Uterus (tissue), 4 donors: ENCODE measurements around the gene GAS2L2. TPM values are rescaled to one million over a fixed set of nuclear protein-coding genes. Genes with fewer than 3 reads are reported as not detected.

Experiments used
- DNase-seq, 2 donors: peaks; one replicate each; pipeline ENCODE4 v3.0.0-alpha.2; 2019 to 2020
- H3K27ac ChIP-seq, 2 donors: fragments of 200-600 bp; sonication (generic); 1 replicate in 1 of 2; 2 replicates in 1 of 2; pipeline ENCODE4 v1.5.1; 2016 to 2018
- H3K27me3 ChIP-seq, 2 donors: fragments of 200-600 bp; sonication (generic); one replicate each; pipeline ENCODE4 v1.5.1; 2018 to 2019; ENCODE audit warnings: control low read depth in 1 of 2
- H3K36me3 ChIP-seq, 2 donors: fragments of 200-600 bp; sonication (generic); one replicate each; pipeline ENCODE4 v1.5.1; 2019; ENCODE audit warnings: control low read depth in 1 of 2
- H3K4me1 ChIP-seq, 2 donors: fragments of 200-600 bp; sonication (generic); one replicate each; pipeline ENCODE4 v1.5.1; 2018 to 2019; ENCODE audit warnings: control low read depth in 1 of 2
- H3K4me3 ChIP-seq, 2 donors: fragments of 200-600 bp; sonication (generic); 1 replicate in 1 of 2; 2 replicates in 1 of 2; pipeline ENCODE4 v1.5.1; 2018 to 2019; ENCODE audit warnings: mild to moderate bottlenecking in 1 of 2
- H3K9me3 ChIP-seq, 2 donors: fragments of 200-600 bp; sonication (generic); one replicate each; pipeline ENCODE4 v1.5.1; 2019; ENCODE audit warnings: control low read depth in 1 of 2
- CTCF ChIP-seq, 4 experiments: fragments of 200-600 bp in 2 of 4; fragments of 450-650 bp in 2 of 4; sonication (generic) in 2 of 4; IDR thresholded peaks; one replicate each; pipeline ENCODE4 v1.5.1; 2016 to 2019; ENCODE audit warnings: antibody characterized with exemption in 4 of 4, mild to moderate bottlenecking in 2 of 4, moderate library complexity in 1 of 4
- POLR2A ChIP-seq, 2 donors: fragments of 450-650 bp; IDR thresholded peaks; one replicate each; pipeline ENCODE4 v1.6.1; 2016; ENCODE audit warnings: antibody characterized with exemption in 2 of 2, mild to moderate bottlenecking in 1 of 2, moderate library complexity in 1 of 2
- intact Hi-C: fragments of 100-400 bp; cut with DNase I; formaldehyde crosslinking; loops from one replicate; pipeline ENCODE4 v1.15.1; 2023; ENCODE audit warnings: low total_unique reads
- total RNA-seq, 4 donors: library from RNA; depleted of rRNA in 3 of 4; stranded (reverse); fragments of >200 nt in 3 of 4; gene quantifications; one replicate each; pipeline versions ENCODE4 v1.1.0 to v1.2.4, GENCODE V29; 2014 to 2023
- donor health status: DM: yes; HTN: yes; CAD: no.

Gene GAS2L2
- total RNA-seq, 4 donors from 2014 or later = 0.69 TPM; not detected in 3

GRCh38 chr17:35796942-35797341 is 43.9 kb upstream of the GAS2L2 start:
- Histone ChIP-seq H3K36me3 (no peaks in the 10 kb centered on the region), H3K4me1 (peaks cover 5 to 19% of the 10 kb centered on the region in 2 donors), H3K27me3 (no peaks in the 10 kb centered on the region), H3K4me3 (no peak overlapping the region), H3K9me3 (no peaks in the 10 kb centered on the region), H3K27ac (no peak overlapping the region)
- no peak for TF ChIP-seq CTCF (IDR thresholded peaks at IDR 0.05)
- TF ChIP-seq POLR2A (IDR thresholded peaks at IDR 0.05) = no peak
- no peak for DNase-seq
- intact Hi-C loops = no loop called here

- Histone ChIP-seq H3K36me3 (no peaks in the 10 kb centered on the region), H3K4me3 (peak overlapping the region; percentile 33 to 41), H3K9me3 (no peaks in the 10 kb centered on the region), H3K27ac (no peak overlapping the region), H3K4me1 (peaks cover 2 to 11% of the 10 kb centered on the region in 2 donors), H3K27me3 (no peaks in the 10 kb centered on the region)
- no peak for DNase-seq
- intact Hi-C loops = no loop called here
- TF ChIP-seq POLR2A (IDR thresholded peaks at IDR 0.05) (no peak), CTCF (IDR thresholded peaks at IDR 0.05) (no peak)
Observed at GRCh38 chr17:35795871-35796265, 42.8 kb upstream of the GAS2L2 start.

- Histone ChIP-seq H3K4me3 (peak within 1 kb of the TSS; percentile 33 to 41), H3K27ac (no peak within 1 kb of the TSS), H3K36me3 (no peaks in the 10 kb centered on the region), H3K27me3 (no peaks in the 10 kb centered on the region), H3K9me3 (no peaks in the 10 kb centered on the region), H3K4me1 (peaks cover 0 to 11% of the 10 kb centered on the region in 2 donors)
- intact Hi-C loops = no loop called here
- TF ChIP-seq CTCF (IDR thresholded peaks at IDR 0.05) (no peak), POLR2A (IDR thresholded peaks at IDR 0.05) (no peak)
- no peak for DNase-seq
Observed at GRCh38 chr17:35795007-35795870, 42.2 kb upstream of the GAS2L2 start, which contains the start of gene MMP28. MMP28 (minus strand) TSS chr17:35795641; CDS start chr17:35795377, 264 bp downstream.

- intact Hi-C loops = no loop called here
- Histone ChIP-seq H3K4me3 (no peak overlapping the region), H3K27ac (no peak overlapping the region)
Observed at GRCh38 chr17:35793257-35793656, 40.2 kb upstream of the GAS2L2 start.

More at GRCh38 chr17:35793257-35793656, 40.2 kb upstream of the GAS2L2 start:
- no peak for TF ChIP-seq POLR2A (IDR thresholded peaks at IDR 0.05)
- TF ChIP-seq CTCF (IDR thresholded peaks at IDR 0.05) = no peak
- Histone ChIP-seq H3K27me3 (no peaks in the 10 kb centered on the region), H3K9me3 (no peaks in the 10 kb centered on the region), H3K4me1 (peaks cover 0 to 11% of the 10 kb centered on the region in 2 donors), H3K36me3 (no peaks in the 10 kb centered on the region)
- DNase-seq = no peak
